ENCODE measurements around the gene AMHR2. TPM values are rescaled to one million over a fixed set of nuclear protein-coding genes. Genes with fewer than 3 reads are reported as not detected.

AMHR2 gene
- total RNA-seq, 1 donor from 2014 or later = 0.60 TPM

DNA sequence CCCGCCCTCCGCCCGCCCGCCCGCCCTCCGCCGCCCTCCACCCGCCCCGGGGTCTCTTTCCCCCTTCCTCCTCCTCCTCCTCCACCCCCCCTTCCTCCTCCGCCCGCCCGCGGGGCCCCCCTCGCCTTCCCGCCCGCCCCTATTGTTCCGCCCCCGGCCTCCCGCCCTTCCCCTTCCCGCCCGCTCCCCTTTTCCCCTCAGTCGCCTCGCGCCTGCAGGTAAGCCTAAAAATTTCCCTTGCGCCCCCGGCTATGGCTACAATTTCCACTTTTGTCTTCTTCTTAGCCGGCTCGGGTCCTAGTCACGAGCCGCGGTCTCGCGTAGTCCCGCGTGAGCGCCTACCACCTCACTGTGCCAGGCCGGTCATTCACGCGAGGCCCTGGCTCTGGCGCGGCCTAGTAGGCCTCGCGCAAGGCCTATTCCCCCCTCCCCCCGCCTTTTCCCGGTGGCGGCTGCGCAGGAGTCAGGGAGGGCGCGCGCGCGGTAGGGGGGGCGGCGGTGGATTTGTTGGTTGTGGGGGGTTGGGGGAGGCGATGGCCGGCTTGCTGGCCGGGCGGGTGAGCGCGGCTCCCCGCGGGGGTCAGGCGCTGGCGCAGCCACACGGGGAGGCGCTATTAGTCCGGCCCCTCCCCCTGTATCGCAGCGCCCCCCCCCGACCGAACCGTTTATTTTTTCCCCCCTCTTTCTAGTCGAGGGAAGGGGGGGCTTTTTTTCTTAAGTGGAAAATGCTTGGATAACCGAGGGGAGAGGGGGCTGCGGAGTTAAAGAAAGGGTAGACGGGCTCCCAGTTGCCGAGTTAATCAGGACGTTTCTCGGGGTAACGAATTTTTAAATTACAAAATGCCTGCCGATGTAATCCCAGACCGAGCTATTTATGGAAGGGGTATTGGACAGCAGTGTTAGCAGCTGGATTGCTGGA is 28.8 kb downstream of the AMHR2 start:
- peak; percentile 85 for DNase-seq (ENCODE audit: low spot score)

DNA sequence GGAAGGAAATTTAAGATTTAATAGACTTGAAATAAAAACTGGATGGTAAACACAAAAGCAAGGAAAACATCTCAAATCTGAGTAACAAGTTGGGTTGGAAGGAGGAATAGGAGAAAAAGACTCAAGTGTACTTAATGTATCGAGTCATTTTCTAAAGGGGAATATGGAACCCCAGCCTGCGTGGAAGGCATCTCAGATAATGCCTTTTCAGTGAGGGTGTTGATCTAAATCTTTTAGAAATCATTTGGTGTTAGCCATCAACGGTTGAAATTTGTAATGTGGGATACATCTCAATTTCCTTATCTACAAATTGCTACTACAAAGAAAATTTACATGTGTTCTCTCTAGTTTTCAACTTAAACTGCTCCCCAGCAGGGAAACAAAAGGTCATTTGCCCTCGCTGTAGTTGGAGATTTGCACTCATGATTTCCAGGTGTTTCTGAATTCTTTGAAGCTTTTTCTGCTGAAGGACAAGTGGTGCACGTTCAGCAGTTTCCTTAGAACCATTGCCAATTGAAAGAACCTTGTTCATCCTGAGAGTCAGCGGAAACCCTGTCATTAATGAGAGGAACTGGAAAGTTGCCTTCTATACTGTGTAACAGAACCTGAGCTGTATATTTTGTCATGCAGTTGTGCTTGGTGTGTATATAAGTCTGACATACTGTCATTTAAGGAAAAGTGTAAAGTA is 30.4 kb downstream of the AMHR2 start:
- no peak for DNase-seq (ENCODE audit: low spot score)

DNA sequence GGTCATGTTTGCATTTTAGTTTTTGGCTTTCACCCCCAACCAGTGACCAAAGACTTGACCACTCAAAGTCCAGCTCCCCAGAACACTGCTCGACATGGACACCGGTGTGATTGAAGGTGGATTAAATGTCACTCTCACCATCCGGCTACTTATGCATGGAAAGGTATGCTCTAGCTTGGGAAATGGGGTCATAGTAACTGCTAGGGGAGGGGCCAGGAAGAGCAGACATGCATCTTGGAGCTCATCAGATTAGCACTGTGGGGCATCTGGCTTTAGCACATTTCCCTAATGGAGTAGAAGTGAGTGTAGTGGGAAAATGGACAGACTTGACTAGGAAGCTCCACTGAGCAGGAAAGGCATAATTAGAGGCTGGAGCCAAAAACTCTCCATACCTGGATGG is 31.1 kb downstream of the AMHR2 start:
- no peak for DNase-seq (ENCODE audit: low spot score)

DNA sequence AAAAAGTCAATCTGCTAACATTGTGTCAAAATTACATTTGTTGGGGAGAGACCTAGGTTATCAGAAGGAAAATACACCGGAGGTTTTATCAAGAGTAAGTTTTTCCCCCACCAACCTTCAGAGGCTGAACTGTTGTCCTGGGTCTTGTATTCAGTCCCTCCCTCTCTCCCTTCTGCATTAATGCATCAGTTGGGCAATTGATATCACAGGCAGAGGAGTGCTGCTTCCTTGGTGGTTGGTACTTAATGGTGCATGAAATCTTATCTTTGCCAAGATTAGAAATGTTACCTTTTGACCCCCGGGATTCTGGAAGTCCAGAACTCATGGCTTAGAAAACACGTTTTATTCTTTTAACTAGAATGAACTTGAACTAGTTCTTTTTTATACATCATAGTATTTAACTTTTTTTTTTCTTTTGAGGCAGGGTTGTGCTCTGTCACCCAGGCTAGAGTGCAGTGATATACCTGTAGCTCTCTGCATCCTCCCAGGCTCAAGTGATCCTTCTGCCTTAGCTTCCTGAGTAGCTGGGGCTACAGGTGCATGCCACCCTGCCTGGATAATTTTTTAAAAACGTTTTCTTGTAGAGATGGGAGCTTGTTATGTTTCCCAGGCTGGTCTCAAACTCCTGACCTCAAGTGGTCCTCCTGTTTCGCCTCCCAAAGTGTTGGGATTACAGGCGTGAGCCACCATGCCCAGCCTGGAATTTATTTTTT is 33.2 kb downstream of the AMHR2 start:
- DNase-seq (ENCODE audit: low spot score) = no peak

DNA sequence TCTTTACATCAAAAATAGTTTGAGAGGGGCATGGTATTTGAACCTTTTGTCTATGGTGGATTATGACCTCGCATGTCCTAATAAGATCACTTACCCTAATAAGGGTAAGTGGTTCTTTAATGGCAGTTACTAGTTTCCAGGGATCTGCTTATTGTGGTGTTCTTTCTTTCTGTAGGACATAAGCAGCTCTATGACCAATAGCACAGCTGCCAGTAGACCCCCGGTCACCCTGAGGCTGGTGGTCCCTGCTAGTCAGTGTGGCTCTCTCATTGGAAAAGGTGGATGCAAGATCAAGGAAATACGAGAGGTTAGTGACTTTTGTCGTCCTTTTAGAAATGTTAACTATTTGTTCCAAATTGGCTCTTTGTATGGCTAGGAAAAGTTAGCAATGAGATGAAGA is 35.4 kb downstream of the AMHR2 start:
- DNase-seq (ENCODE audit: low spot score) = no peak

DNA sequence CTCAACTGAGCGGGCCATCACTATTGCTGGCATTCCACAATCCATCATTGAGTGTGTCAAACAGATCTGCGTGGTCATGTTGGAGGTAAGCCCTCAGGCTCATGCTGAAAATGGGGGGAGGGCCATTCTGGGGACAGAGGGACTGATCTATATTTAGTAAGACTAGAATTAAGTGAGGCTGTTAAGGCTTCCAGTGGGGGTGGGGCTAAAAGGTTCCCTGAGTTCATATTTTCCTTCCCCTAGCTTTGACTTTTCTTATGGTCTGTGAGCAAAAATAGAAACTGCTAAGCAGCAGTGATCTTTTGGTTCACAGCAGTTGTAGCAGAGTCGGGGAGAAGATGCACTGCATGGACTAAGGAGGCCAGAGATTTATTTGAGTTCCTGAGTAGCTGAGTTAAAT is 37.4 kb downstream of the AMHR2 start:
- no peak for DNase-seq (ENCODE audit: low spot score)

DNA sequence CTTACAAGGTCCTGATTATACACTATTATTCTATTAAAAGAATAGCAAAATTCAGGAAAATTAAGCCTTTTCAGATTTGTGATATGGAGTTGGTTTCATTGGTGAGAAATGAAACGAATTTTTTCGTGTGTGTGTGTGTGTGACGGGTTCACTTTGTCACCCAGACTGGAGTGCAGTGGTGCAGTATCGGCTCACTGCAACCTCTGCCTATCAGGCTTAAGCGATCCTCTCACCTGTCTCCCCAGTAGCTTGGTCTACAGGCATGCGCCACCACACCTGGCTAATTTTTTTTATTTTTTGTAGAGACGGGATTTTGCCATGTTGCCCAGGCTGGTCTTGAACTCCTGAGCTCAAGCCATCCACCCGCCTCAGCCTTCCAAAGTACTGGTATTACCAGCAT is 37.9 kb downstream of the AMHR2 start:
- DNase-seq (ENCODE audit: low spot score) = no peak

DNA sequence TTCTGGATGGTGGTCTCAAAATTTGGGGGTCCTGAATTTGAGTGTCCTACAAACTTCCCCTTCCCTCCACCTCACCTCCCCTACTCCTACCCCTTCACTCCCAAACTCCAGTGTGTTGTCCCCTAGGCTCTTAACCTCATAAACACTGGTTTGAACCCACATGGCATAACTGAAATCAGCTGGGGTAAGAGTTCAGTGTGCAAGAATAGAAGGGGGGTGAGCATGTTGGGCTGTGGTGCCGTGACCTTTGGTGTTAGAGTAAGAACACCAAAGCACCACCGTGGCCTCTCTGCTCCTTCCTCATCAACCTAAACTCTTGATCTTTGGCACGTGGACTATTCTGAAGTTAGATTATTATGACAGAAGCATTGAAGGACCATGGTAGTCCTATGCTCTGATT is 39.3 kb downstream of the AMHR2 start:
- DNase-seq (ENCODE audit: low spot score) = no peak

DNA sequence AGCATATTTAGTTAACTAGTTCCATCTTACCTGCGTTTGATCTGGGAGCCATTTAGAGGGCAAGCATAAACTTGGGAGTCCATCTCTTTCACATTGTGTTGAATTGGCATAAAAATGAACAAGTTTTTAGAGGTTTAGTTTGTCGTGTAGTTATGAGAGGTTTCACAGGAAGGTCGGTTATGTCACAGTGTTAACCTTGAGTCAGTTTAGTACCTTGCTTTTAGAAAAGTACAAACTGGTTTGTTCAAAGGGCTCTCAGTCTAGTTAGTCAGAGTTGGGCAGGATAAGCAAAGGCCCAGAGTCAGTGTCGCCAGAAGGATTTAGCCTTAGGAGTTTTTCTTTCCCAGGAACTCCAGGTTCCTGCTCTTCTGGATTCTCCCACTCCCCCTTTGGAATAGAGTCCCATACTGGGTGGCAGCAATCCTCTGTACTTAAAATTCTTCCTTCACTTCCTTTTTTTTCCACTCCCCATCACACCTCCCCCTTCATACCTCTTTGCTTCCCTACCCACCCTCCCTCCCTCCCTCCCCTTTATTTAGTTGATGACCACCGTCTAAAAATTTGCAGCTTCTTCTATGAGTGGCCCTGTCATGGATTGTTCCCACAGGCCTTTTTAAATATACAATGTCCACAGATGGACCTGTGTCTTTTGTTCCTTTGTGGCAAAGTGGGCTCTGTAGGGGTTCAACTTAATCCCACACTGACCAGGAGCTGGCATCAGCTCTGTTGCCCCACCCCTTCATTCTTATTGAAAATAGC is 40.3 kb downstream of the AMHR2 start:
- no peak for DNase-seq (ENCODE audit: low spot score)

DNA sequence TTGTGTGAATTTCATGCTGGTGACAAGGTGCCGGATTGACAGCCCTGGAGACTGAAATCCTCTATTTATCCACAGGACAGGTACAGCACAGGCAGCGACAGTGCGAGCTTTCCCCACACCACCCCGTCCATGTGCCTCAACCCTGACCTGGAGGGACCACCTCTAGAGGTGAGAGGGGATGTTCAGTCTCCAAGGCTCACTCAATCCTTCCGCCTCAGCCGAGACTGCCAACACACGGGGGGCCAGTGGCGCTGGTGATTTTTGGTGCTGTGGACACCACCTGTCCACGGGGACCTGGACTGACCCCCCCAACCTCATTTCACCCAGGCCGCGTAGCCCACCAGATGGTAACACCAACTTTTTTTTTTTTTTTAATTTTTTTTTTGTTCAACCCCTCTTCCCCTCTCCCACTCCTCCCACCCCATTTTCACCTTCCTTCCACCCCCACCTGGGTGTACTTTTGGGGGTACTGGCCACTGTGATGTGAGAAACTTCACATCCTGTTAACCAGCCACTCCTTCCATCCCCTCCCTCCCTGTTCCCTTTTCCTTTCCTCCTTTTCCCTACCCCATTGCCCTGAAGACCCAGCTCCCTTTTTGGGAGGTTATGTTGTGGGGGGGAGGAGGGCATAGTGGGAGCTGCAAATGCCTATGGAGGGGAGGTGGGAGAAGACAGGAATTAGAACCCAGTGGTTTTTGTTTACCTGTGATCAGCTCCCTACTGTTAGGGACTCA is 41.2 kb downstream of the AMHR2 start:
- no peak for DNase-seq (ENCODE audit: low spot score)

DNA sequence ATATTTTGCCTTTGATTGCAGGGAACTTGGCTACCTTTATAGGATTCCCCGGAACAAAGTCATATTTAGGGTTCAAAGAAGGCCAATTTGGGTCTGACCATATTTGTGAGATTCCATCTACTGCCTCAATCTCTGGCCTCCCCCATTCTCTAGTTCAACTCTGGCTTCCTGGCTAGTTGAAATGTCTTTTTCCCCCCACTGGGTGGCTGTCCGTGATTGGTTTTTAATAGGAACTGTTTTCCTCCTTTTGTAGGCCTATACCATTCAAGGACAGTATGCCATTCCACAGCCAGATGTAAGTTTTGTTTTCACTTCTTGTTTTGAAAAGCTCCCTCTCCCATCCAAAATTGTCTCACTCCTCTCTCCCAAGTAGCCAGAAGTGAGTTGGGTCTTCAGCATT is 42.0 kb downstream of the AMHR2 start:
- no peak for DNase-seq (ENCODE audit: low spot score)

DNA sequence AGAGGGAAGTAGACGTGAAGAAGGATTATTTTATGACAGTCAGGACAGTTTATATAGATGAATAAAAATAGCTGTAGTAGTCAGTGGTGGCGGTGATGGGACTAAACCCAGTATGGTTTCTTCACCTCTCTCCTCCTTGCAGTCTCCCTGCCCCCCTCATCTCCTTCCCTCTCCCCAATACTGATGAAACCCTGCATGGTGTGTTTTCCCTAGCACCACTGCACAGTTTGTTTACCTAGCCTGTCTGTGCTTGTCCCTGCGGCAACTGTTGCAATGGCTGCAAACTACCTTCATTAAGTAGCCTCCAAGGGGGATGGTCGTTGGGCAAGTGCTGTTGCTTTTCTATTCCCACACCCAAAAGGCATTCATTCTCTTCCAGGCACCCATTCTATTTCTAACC is 43.0 kb downstream of the AMHR2 start:
- DNase-seq (ENCODE audit: low spot score) = no peak

DNA sequence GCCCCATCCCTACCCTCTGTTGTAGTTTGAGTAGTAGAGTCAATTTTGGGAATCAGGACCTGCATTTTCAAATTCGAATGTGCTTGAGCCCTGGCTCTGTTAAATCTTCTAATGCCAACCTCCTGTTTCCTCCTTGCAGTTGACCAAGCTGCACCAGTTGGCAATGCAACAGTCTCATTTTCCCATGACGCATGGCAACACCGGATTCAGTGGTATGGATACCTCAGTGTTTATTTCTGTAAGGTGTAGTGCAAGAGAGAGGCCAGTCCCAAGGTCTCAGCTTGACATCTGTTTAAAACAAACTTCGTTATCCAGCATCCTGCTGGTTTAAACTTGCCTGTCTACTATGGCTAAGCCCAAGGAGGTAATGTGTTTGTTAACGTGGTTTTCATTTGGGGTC is 43.4 kb downstream of the AMHR2 start:
- DNase-seq (ENCODE audit: low spot score) = no peak

DNA sequence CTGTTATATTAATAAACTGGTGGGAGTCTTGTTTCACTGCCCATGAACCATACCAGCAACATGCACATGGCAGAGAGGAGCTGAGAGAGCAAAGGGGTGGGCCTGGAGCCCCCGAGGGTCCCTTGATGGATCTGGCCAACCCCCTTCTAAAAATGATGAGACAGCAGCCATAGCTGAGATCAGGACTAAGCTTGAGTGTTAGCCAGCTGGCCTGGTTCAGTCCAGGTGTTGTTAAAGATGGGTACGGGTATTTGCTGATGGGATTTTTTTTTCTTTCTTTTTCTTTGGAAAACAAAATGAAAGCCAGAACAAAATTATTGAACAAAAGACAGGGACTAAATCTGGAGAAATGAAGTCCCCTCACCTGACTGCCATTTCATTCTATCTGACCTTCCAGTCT is 44.2 kb downstream of the AMHR2 start:
- no peak for DNase-seq (ENCODE audit: low spot score)

DNA sequence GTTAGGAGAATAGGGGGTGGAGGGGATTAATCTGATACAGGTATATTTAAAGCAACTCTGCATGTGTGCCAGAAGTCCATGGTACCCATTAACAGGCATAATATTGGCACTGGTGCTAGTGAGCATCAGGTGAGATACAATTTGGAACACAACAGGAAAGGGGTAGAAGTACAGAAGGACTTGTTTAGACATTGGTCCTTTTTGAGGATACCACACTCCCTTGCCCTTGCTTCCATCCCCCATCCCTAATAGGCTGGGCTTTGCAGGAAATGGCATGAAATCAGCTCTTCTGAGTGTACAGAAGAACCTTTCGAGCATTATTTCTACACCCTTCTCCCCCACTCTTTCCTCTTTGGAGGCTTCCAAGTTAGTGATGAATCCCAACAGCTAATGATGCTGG is 44.6 kb downstream of the AMHR2 start:
- no peak for DNase-seq (ENCODE audit: low spot score)

DNA sequence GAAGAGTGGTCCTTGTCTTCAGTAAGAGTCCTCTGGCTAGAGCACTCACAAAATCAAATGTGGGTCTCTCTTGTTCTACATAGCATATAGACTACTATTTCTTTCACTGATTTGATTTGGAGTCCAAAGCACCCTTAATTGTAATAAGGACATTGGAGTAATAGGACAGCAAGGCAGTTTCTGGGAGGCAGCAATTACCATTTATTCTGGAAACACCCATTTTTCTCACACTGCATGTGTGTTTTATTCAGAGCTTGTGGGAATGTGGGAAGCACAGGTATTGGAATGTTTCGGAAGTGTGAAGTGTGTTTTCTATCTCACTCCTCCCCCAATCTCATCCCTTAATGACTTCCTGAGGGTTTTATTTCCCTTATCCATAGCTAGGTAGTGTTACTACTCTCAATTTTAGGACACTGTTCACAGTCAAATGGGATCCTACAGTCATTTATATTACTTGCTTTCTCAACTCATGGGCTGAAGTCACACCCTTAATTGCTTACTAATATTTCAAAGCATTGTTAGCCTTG is 48.5 kb downstream of the AMHR2 start:
- DNase-seq (ENCODE audit: low spot score) = no peak

DNA sequence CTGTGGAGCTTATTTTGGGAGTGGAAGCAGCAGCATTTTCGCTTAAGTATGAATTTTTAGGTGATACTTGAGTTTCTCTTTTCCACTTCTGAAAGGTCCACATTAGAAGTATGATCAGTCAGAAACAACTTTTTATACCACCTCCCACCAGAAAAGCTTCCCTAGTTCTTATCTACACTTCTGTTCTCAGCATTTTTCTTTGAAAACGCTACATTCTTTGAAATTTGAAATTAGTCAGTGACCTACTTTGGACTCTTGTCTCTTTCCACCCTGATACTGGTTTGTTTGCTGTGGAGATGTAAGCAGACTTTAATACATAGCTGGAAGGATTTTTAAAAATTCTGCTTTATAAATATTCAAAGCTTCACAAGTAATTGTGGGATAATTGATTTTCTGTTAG is 50.4 kb downstream of the AMHR2 start:
- no peak for DNase-seq (ENCODE audit: low spot score)

DNA sequence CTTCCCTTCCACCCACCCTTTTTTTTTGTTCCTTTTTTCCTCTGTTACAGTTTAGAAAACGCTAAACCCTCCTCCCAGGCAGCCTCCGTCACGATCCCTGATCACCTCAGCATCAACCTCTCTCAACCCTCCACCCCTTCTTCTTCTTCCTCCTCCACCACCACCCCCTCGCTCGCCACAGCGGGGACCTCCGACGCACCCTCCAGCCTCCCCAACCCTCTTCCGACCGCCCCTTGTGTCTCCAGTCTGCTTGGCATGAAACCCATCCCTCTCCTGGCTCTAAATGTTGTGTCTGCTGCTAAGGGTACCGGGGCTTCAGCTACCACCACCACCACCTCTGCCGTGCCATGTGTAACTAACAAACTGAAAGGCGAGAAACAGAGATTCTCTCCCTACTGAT is 51.2 kb downstream of the AMHR2 start:
- DNase-seq (ENCODE audit: low spot score) = no peak

DNA sequence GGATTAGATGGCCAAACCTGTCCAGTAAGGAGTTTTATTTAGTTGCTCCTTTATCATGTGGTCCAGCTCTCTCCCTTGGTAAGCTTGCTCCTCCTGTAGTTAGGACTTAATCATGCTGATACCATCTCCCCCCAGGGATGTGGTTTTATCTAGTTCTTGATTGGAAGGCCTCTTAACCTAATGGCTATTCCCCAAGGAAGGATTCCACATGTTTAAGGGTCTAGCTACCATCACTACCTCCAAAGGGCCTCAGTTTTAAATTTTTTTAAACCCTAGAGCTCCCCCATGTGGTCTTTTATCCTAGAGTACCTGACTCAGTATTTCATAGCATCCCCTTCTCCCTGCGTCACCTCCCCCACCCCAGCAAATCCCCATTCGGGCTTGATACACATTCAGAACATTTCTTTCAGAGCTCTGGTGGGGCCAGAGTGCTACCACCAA is 53.1 kb downstream of the AMHR2 start:
- DNase-seq (ENCODE audit: low spot score) = no peak

DNA sequence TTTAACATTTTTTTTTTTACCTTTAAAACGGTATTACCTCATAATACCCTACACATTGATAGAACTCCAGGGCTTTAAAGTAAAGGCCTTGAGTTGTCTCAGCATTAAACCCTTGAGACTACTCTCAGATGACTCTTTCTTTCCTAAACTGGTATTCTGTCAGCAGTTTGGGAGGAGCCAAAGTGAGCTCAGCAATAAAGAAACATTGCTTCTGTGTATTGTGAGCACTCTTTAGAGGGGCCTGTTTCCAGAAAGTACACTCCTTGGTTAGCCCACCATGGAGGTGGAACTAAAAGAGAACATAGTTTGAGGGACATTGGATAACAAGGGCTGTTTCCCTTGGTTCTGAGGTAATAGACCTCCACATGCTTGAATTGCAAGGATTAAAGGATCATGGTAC is 55.2 kb downstream of the AMHR2 start:
- DNase-seq (ENCODE audit: low spot score) = no peak

DNA sequence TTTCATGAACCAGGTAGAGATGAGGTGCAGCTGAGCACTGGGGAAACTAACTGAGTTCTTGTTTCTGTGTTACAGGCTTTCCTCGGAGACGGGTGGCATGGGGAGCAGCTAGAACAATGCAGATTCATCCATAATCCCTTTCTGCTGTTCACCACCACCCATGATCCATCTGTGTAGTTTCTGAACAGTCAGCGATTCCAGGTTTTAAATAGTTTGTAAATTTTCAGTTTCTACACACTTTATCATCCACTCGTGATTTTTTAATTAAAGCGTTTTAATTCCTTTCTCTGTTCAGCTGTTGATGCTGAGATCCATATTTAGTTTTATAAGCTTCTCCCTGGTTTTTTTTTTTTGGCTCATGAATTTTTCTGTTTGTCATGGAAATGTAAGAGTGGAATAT is 55.7 kb downstream of the AMHR2 start:
- DNase-seq (ENCODE audit: low spot score) = no peak
